ENCODE measurements around the gene ARHGEF40.
A peak's percentile ranks its signal among the peaks of the same experiment; 100 is the strongest.

ARHGEF40 gene

GRCh38 chr14:21089877-21090193, 19.7 kb downstream of the ARHGEF40 start:
- no peak for DNase-seq (ENCODE audit: low read depth)
- TF ChIP-seq, protein P1, sequence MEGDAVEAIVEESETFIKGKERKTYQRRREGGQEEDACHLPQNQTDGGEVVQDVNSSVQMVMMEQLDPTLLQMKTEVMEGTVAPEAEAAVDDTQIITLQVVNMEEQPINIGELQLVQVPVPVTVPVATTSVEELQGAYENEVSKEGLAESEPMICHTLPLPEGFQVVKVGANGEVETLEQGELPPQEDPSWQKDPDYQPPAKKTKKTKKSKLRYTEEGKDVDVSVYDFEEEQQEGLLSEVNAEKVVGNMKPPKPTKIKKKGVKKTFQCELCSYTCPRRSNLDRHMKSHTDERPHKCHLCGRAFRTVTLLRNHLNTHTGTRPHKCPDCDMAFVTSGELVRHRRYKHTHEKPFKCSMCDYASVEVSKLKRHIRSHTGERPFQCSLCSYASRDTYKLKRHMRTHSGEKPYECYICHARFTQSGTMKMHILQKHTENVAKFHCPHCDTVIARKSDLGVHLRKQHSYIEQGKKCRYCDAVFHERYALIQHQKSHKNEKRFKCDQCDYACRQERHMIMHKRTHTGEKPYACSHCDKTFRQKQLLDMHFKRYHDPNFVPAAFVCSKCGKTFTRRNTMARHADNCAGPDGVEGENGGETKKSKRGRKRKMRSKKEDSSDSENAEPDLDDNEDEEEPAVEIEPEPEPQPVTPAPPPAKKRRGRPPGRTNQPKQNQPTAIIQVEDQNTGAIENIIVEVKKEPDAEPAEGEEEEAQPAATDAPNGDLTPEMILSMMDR (IDR thresholded peaks at IDR 0.05; ENCODE audit: low read depth, low read length), result no peak
- no peak for TF ChIP-seq POLR2A (IDR thresholded peaks at IDR 0.05; ENCODE audit: extremely low read depth, insufficient read length)
- TF ChIP-seq MAX (IDR thresholded peaks at IDR 0.05; ENCODE audit: low read depth, low read length), result no peak
- no peak for TF ChIP-seq MYC (IDR thresholded peaks at IDR 0.05; ENCODE audit: low read depth, low read length)

GRCh38 chr14:21090194-21090939, 20.3 kb downstream of the ARHGEF40 start:
- TF ChIP-seq, protein P1 (IDR thresholded peaks at IDR 0.05; ENCODE audit: low read depth, low read length), result peak; percentile 53
- TF ChIP-seq MYC (IDR thresholded peaks at IDR 0.05; ENCODE audit: low read depth, low read length), result no peak
- peak; percentile 47 for DNase-seq (ENCODE audit: low read depth)
- H3K4me3 ChIP-seq (ENCODE audit: low read depth, low read length), result no peak overlapping the region

More at GRCh38 chr14:21089877-21090193, 19.7 kb downstream of the ARHGEF40 start:
- H3K4me3 ChIP-seq (ENCODE audit: low read depth, low read length), result no peak overlapping the region

DNA sequence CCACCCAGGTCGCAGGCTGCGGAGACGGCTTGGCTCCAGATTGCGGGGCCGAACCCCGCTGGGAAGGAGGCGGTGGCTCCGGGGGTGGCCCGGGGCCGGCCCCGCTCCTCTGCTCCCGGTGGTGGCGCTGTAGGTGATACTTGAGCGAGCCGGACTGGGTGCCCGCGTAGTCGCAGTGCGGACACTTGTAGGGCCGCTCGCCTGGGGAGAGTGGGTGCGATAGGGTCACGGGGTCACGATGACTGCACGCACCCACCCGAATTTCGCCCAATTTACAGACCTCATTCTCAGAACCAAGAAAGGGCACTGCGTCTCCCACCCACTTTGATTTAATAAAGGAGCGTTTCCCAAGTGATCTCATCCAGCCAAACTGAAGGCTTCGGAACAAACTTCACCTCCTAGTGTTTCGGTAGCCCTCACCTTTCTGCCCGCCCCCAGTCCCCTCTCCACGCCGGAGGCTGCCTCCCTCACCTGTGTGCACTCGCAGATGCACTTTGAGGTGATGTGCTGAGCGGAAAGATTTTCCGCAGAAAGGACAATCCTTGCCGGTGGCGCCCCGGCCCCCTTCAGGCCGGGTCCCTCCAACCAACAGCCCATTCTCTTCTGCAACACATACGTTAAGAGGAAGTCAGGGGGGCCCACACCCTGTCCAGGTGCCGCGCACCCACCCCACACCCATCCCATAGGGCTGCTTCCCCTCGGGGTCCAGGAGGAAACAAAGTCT, 21.0 kb downstream of the ARHGEF40 start:
- TF ChIP-seq MAX (IDR thresholded peaks at IDR 0.05; ENCODE audit: low read depth, low read length) (no peak), POLR2A (IDR thresholded peaks at IDR 0.05; ENCODE audit: extremely low read depth, insufficient read length) (no peak), MYC (IDR thresholded peaks at IDR 0.05; ENCODE audit: low read depth, low read length) (no peak)
- TF ChIP-seq, protein P1 (IDR thresholded peaks at IDR 0.05; ENCODE audit: low read depth, low read length), result no peak
- no peak overlapping the region for H3K4me3 ChIP-seq (ENCODE audit: low read depth, low read length)
- DNase-seq (ENCODE audit: low read depth), result no peak

DNA sequence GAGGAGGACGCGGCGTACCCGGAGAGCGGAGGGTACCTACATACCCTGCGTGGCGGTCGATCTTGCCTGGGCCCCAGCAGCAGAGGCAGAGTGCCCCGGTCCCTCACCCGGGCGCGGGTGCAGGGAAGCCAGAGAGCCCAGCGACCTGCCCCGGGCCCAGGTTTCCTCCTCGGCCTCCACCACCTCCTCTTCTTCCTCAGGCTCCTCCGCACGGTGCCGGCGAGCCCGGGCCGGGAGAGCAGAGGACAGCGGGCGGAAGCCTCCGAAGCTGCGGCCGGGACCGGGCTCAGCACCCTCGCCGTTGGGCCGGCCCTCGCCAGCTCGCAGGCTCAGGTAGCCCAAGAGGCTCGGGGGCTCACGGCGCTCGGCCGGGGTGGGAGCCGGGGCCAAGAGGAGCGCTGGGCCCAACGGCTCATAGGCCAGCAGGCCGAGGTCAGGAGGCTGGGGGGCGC, 21.7 kb downstream of the ARHGEF40 start:
- no peak overlapping the region for H3K4me3 ChIP-seq (ENCODE audit: low read depth, low read length)

GRCh38 chr14:21092273-21093011, 22.3 kb downstream of the ARHGEF40 start:
- H3K4me3 ChIP-seq (ENCODE audit: low read depth, low read length), result no peak overlapping the region
- TF ChIP-seq POLR2A (IDR thresholded peaks at IDR 0.05; ENCODE audit: extremely low read depth, insufficient read length), result no peak
- TF ChIP-seq, protein P1 (IDR thresholded peaks at IDR 0.05; ENCODE audit: low read depth, low read length), result peak; percentile 99
- peak; percentile 77 for DNase-seq (ENCODE audit: low read depth)

More for the DNA sequence above, 21.7 kb downstream of the ARHGEF40 start:
- DNase-seq (ENCODE audit: low read depth), result no peak
- TF ChIP-seq POLR2A (IDR thresholded peaks at IDR 0.05; ENCODE audit: extremely low read depth, insufficient read length) (no peak), MAX (IDR thresholded peaks at IDR 0.05; ENCODE audit: low read depth, low read length) (no peak), MYC (IDR thresholded peaks at IDR 0.05; ENCODE audit: low read depth, low read length) (no peak)
- TF ChIP-seq, protein P1 (IDR thresholded peaks at IDR 0.05; ENCODE audit: low read depth, low read length), result no peak
